ENCODE results near the gene MYO18A. TPM values are rescaled to one million over a fixed set of nuclear protein-coding genes. Genes with fewer than 3 reads are reported as not detected.

The MYO18A gene
- total RNA-seq, 1 donor from 2014 or later: 45.9 TPM

- peak overlapping the region; percentile 63 for H2AFZ ChIP-seq (ENCODE audit: low read depth, low read length)
- peak overlapping the region; percentile 86 for H3K4me2 ChIP-seq (ENCODE audit: low read length)
- H3K79me2 ChIP-seq (ENCODE audit: insufficient read depth, low read length): no peaks in the 10 kb centered on the region
- peaks cover 21% of the 10 kb centered on the region for H4K20me1 ChIP-seq (ENCODE audit: insufficient read depth, low read length)
- no peak for TF ChIP-seq CTCF (IDR thresholded peaks at IDR 0.05; ENCODE audit: insufficient read depth, low read depth, low read length)
- TF ChIP-seq EZH2 (IDR thresholded peaks at IDR 0.05; ENCODE audit: insufficient read depth, low read length): no peak
- H3K27ac ChIP-seq (ENCODE audit: low read depth, low read length): no peak overlapping the region
- no peaks in the 10 kb centered on the region for H3K9me3 Mint-ChIP-seq (ENCODE audit: unreplicated experiment)
- H3K4me3 Mint-ChIP-seq (ENCODE audit: unreplicated experiment): peak overlapping the region; percentile 85
- H3K27ac Mint-ChIP-seq (ENCODE audit: unreplicated experiment): peak overlapping the region; percentile 75
- H3K4me1 Mint-ChIP-seq (ENCODE audit: low read depth, unreplicated experiment): peaks cover 15% of the 10 kb centered on the region
- H3K27me3 Mint-ChIP-seq (ENCODE audit: low read depth, unreplicated experiment): no peaks in the 10 kb centered on the region
- no peaks in the 10 kb centered on the region for H3K36me3 ChIP-seq (ENCODE audit: insufficient read depth, low read length)
- peak overlapping the region; percentile 58 for H3K9ac ChIP-seq (ENCODE audit: low read length)
- H3K27me3 ChIP-seq (ENCODE audit: insufficient read depth, low read length): no peaks in the 10 kb centered on the region
- FAIRE-seq (no peak), DNase-seq (ENCODE audit: low read depth) (no peak)
- H3K4me1 ChIP-seq (ENCODE audit: insufficient read depth, low read length): peaks cover 18% of the 10 kb centered on the region
- H3K36me3 Mint-ChIP-seq (ENCODE audit: low read depth, unreplicated experiment): no peaks in the 10 kb centered on the region
- peak overlapping the region; percentile 45 for H3K4me3 ChIP-seq (ENCODE audit: insufficient read depth, low read depth, low read length)
- no peaks in the 10 kb centered on the region for H3K9me3 ChIP-seq (ENCODE audit: insufficient read depth, low read depth, low read length)
Measured at GRCh38 chr17:29176558-29177351, 3.4 kb downstream of the MYO18A start.

- H3K4me2 ChIP-seq (ENCODE audit: low read length): no peak overlapping the region
- no peak overlapping the region for H2AFZ ChIP-seq (ENCODE audit: low read depth, low read length)
- DNase-seq (ENCODE audit: low read depth) (no peak), FAIRE-seq (no peak)
- H3K36me3 Mint-ChIP-seq (ENCODE audit: low read depth, unreplicated experiment): peaks cover 8% of the 10 kb centered on the region
- no peak overlapping the region for H3K9ac ChIP-seq (ENCODE audit: low read length)
- H3K9me3 ChIP-seq (ENCODE audit: insufficient read depth, low read depth, low read length): no peaks in the 10 kb centered on the region
- peaks cover 15% of the 10 kb centered on the region for H3K4me1 ChIP-seq (ENCODE audit: insufficient read depth, low read length)
- no peaks in the 10 kb centered on the region for H3K9me3 Mint-ChIP-seq (ENCODE audit: unreplicated experiment)
- H3K36me3 ChIP-seq (ENCODE audit: insufficient read depth, low read length): no peaks in the 10 kb centered on the region
- H3K27me3 Mint-ChIP-seq (ENCODE audit: low read depth, unreplicated experiment): no peaks in the 10 kb centered on the region
- no peak overlapping the region for H3K27ac Mint-ChIP-seq (ENCODE audit: unreplicated experiment)
- H4K20me1 ChIP-seq (ENCODE audit: insufficient read depth, low read length): peaks cover 21% of the 10 kb centered on the region
- TF ChIP-seq EZH2 (IDR thresholded peaks at IDR 0.05; ENCODE audit: insufficient read depth, low read length) (no peak), CTCF (IDR thresholded peaks at IDR 0.05; ENCODE audit: insufficient read depth, low read depth, low read length) (no peak)
- no peak overlapping the region for H3K4me3 ChIP-seq (ENCODE audit: insufficient read depth, low read depth, low read length)
- no peak overlapping the region for H3K4me3 Mint-ChIP-seq (ENCODE audit: unreplicated experiment)
- H3K27ac ChIP-seq (ENCODE audit: low read depth, low read length): no peak overlapping the region
- no peaks in the 10 kb centered on the region for H3K79me2 ChIP-seq (ENCODE audit: insufficient read depth, low read length)
- no peaks in the 10 kb centered on the region for H3K27me3 ChIP-seq (ENCODE audit: insufficient read depth, low read length)
- H3K4me1 Mint-ChIP-seq (ENCODE audit: low read depth, unreplicated experiment): peaks cover 15% of the 10 kb centered on the region
Measured at GRCh38 chr17:29175349-29175748, 4.8 kb downstream of the MYO18A start.

DNA sequence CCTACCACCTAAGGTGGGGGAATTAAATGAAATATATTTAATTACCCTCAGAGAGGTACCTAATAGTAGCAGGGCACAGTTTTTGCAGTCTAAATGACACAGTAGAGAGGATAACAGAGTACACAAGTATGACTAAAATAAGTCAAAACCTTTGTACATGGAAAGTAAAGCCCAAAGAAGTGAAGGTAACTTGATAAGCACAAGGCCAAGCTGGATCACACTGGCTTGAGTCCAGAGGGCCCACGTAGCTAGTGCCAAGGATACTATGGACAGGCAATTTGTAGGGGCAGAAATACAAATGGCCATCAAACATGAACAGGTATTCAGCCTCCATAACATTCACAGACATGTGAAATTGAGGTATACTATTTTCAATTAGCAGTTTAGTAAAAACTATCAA is 7.6 kb downstream of the MYO18A start:
- Histone ChIP-seq H4K20me1 (ENCODE audit: insufficient read depth, low read length) (peaks cover 19% of the 10 kb centered on the region), H3K27ac (ENCODE audit: low read depth, low read length) (no peak overlapping the region), H3K9ac (ENCODE audit: low read length) (no peak overlapping the region), H3K4me2 (ENCODE audit: low read length) (no peak overlapping the region), H2AFZ (ENCODE audit: low read depth, low read length) (no peak overlapping the region), H3K4me3 (ENCODE audit: insufficient read depth, low read depth, low read length) (no peak overlapping the region), H3K27me3 (ENCODE audit: insufficient read depth, low read length) (no peaks in the 10 kb centered on the region), H3K9me3 (ENCODE audit: insufficient read depth, low read depth, low read length) (no peaks in the 10 kb centered on the region), H3K36me3 (ENCODE audit: insufficient read depth, low read length) (no peaks in the 10 kb centered on the region), H3K4me1 (ENCODE audit: insufficient read depth, low read length) (peaks cover 6% of the 10 kb centered on the region), H3K79me2 (ENCODE audit: insufficient read depth, low read length) (no peaks in the 10 kb centered on the region)
- no peak overlapping the region for H3K27ac Mint-ChIP-seq (ENCODE audit: unreplicated experiment)
- no peaks in the 10 kb centered on the region for H3K27me3 Mint-ChIP-seq (ENCODE audit: low read depth, unreplicated experiment)
- H3K4me3 Mint-ChIP-seq (ENCODE audit: unreplicated experiment): no peak overlapping the region
- no peaks in the 10 kb centered on the region for H3K9me3 Mint-ChIP-seq (ENCODE audit: unreplicated experiment)
- FAIRE-seq: no peak
- DNase-seq (ENCODE audit: low read depth): no peak
- TF ChIP-seq CTCF (IDR thresholded peaks at IDR 0.05; ENCODE audit: insufficient read depth, low read depth, low read length) (no peak), EZH2 (IDR thresholded peaks at IDR 0.05; ENCODE audit: insufficient read depth, low read length) (no peak)
- H3K36me3 Mint-ChIP-seq (ENCODE audit: low read depth, unreplicated experiment): peaks cover 8% of the 10 kb centered on the region
- H3K4me1 Mint-ChIP-seq (ENCODE audit: low read depth, unreplicated experiment): peaks cover 18% of the 10 kb centered on the region
